NCI-H1436 (cell line): ENCODE data around the gene ICAM4.

ENCODE experiments used
- DNase-seq: peaks from one replicate; lab custom pipeline; 2025; lab: John Stamatoyannopoulos, UW

ICAM4 gene

DNA sequence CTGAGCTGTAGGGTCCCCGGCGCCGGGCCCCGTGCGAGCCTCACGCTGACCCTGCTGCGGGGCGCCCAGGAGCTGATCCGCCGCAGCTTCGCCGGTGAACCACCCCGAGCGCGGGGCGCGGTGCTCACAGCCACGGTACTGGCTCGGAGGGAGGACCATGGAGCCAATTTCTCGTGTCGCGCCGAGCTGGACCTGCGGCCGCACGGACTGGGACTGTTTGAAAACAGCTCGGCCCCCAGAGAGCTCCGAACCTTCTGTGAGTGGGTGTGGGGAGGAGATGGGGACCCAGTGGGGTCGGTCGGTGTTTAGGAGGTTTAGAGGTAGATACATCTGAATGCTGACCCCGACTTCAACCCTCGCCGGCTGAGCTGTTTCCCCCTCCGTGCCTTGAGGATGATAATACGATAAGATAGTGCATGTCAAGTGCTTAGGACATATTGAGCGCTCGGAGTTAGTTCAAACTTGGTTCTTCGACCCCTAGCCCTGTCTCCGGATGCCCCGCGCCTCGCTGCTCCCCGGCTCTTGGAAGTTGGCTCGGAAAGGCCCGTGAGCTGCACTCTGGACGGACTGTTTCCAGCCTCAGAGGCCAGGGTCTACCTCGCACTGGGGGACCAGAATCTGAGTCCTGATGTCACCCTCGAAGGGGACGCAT lies 4.9 kb downstream of the ICAM4 start:
- DNase-seq = no peak

DNA sequence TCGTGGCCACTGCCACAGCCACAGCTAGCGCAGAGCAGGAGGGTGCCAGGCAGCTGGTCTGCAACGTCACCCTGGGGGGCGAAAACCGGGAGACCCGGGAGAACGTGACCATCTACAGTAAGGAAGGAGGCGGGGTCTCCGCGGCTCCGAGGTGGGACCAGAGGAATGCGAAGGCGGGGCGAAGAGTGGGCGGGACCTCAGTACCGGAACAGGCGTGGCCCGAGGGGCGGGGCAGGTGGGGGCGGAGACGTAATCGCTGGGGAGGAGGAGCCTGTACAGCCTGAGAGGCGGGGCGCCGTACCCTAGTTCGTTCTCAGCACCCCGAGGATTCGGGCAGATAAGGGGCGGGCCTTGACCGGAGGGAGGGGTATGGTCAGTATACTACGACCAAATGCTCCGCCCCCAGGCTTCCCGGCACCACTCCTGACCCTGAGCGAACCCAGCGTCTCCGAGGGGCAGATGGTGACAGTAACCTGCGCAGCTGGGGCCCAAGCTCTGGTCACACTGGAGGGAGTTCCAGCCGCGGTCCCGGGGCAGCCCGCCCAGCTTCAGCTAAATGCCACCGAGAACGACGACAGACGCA lies 5.5 kb downstream of the ICAM4 start:
- no peak for DNase-seq

DNA sequence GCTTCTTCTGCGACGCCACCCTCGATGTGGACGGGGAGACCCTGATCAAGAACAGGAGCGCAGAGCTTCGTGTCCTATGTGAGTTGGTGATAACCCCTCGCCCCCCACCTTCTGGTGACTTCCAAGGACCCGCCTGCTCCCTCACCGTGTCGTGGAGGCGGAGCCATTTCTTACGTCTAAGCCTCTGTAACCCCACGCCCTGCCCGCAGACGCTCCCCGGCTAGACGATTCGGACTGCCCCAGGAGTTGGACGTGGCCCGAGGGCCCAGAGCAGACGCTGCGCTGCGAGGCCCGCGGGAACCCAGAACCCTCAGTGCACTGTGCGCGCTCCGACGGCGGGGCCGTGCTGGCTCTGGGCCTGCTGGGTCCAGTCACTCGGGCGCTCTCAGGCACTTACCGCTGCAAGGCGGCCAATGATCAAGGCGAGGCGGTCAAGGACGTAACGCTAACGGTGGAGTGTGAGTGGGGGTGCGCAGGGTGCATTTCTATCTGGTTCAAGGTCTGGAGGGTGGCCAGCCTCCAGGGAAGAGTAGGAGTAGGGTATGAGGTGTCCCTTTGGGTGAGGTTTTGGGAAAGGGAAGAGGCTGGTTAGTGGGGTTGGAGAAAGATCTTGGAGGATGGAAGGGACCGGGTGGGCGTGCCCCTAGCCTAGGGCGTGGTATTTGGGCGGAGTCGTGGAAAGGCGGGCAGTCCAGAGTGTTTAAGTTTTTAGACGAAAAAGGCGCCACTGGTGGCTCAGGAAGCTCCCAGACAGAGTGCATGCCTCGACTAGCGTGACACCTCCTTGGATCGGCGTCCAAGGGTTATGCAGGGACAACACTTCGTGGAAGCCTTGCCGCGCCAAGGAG lies 6.3 kb downstream of the ICAM4 start:
- no peak for DNase-seq

DNA sequence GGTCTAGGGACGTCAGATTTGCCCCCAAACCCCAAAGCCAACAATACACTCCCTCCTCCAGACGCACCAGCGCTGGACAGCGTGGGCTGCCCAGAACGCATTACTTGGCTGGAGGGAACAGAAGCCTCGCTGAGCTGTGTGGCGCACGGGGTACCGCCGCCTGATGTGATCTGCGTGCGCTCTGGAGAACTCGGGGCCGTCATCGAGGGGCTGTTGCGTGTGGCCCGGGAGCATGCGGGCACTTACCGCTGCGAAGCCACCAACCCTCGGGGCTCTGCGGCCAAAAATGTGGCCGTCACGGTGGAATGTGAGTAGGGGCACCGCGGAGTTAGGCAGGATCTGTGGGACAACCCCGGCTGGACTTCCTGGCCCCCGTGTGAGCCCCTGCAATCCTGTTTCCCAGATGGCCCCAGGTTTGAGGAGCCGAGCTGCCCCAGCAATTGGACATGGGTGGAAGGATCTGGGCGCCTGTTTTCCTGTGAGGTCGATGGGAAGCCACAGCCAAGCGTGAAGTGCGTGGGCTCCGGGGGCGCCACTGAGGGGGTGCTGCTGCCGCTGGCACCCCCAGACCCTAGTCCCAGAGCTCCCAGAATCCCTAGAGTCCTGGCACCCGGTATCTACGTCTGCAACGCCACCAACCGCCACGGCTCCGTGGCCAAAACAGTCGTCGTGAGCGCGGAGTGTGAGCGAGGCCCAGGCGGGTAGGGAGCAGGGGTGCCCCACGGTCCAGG lies 7.0 kb downstream of the ICAM4 start:
- no peak for DNase-seq

DNA sequence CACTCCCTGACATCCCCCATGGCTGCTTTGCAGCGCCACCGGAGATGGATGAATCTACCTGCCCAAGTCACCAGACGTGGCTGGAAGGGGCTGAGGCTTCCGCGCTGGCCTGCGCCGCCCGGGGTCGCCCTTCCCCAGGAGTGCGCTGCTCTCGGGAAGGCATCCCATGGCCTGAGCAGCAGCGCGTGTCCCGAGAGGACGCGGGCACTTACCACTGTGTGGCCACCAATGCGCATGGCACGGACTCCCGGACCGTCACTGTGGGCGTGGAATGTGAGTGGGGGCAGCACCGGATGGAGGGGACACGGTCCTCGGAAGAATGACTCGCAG lies 7.6 kb downstream of the ICAM4 start:
- DNase-seq = no peak

DNA sequence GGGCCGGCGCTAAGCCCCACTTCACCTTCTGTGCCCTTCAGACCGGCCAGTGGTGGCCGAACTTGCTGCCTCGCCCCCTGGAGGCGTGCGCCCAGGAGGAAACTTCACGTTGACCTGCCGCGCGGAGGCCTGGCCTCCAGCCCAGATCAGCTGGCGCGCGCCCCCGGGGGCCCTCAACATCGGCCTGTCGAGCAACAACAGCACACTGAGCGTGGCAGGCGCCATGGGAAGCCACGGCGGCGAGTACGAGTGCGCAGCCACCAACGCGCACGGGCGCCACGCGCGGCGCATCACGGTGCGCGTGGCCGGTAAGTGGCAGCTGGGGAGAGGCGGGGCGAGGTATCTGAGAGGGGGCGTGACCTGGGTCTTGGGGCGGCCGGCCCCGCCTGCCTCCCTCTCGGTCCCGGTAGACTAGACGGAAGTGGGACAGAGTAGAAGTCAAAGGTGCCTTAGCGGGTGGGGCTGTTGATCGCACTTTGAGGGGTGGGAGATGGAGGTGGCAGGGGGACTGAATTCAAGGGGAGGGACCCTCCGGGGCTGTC lies 8.6 kb downstream of the ICAM4 start:
- DNase-seq = no peak

DNA sequence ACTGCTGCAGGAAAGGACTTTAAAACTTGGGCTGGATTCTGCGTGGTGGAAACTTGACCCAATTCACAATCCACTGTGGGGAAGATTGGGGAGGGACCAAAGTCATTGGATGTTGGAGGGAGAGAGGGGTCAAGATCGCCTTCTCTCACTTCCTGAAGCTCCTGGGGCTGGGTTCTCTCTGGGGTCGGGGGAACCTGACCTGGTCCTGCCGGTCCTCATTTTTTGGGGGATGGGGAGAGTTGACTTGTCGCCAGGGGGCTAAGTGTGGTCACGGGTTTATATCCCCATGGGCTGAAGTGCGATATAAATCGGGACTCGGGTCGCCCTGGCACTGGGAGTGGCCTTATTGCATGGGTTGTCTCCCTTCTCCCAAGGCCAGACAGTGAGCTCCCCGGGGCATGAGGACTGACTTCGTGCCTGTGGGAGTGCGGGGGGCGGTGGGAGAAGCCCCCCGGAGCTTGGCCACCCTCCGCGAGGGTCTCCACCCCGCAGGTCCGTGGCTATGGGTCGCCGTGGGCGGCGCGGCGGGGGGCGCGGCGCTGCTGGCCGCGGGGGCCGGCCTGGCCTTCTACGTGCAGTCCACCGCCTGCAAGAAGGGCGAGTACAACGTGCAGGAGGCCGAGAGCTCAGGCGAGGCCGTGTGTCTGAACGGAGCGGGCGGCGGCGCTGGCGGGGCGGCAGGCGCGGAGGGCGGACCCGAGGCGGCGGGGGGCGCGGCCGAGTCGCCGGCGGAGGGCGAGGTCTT lies 9.3 kb downstream of the ICAM4 start:
- no peak for DNase-seq

DNA sequence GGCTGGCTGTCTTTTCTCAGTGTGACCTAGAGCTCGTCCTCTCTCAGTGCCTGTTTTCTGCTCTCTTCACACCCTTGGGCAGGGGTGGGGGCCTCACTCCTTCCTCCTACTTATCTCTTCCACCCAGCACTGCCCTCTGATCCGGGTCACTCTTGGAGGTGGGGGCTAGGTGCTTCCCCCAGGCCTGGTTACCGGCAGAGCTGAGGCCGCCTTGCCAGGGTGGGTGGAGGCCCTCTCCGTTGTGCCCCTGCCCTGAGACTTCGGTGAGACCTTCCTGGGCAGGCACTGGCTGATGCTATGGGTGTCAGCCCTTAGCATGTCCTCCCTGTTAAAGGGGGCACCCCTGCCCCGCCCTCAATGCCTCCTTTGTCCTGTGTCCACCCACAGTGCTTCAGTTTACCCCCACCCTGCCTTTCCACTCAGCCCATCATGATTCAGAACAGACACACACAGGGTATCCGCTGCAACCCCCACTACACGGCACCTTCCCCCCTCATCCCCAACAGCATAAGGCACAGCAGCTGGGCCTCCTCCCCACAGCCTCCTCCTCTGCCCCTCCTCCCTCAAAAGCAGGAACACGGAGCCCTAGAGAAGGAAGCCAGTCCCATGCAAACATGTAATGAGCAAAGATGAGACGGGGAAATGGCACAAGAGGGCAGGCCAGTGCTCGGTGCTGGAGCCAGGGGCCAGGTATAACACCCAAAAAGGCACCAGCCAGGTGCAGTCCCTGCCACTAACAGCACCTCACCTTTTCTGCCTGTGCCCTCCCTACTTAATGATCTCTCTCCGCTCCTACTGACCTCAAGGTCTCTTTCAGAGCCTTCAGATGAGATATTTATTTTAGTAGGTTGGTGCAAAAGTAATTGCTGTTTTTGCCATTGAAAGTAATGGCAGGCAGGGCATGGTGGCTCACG lies 13.0 kb downstream of the ICAM4 start:
- DNase-seq = no peak

DNA sequence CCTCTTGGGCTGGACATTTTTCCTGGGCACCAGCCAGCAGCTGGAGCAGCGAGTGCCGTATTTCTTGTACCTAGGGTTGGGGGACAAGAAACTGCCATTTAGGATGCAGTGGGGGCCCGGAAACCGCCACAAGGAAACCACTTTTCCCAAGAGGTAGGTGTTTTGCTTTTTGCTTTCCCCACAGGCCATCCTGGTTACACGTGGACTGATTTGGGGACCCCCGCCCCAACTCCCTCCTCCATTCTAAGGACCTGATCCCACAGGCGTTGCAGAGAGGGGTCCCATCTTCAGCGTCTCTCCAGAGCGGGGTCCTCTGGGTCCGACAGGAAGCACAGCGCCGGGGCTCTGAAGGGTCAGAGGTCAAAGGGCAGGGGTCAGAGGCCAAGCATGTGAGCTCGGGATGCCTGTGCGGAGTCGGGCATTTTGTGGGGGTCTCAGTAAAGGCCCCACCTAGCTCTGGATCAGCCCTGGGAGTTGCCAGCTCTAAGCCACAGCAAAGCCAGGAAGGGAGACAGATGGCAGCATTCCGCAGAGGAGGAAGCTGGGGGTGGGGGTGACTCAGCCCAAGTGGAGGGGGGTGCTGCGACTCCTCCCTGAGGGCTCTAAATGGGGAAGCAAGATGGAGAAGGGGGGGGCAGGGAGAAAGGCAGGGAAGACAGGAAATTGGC lies 18.5 kb downstream of the ICAM4 start:
- no peak for DNase-seq

DNA sequence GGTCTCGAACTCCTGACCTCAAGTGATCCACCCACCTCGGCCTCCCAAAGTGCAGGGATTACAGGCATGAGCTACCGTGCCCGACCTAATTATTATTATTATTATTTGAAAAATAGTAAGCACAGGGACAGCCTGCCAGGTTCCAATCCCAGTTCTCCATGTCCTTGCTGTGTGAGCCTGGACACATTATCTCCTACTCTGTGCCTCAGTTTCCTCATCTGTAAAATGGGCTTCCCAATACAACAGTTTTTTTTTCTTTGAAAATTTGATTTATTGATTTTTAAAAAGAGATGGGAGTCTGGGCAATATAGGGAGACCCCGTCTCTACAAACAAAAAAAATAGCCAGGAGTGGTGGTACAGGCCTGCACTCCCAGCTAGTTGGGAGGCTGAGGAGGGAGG lies 19.6 kb downstream of the ICAM4 start:
- no peak for DNase-seq

DNA sequence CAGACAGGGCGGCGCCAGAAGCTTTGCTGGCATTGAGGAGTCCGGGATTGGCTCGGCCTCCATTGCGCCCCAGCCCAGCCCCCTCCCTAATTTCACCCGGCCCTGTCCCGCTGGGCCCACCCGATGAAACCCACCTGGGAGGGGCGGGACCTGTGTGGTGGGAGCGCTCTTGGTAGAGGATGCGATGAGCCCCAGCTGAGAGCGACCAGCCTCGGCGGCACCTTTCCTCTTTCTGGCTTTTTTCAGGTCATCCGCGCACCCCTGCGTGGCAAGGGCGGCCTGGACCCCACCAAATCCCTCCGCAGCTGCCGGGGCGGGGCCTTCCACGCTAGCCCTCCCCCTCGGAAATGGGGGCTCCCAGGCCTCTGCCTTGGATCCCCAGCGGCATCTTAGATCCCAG lies 22.7 kb downstream of the ICAM4 start, which contains the start of gene ZGLP1:
ZGLP1 (minus strand) TSS at position 393 of the 400 bp plus-strand sequence.
- no peak for DNase-seq

DNA sequence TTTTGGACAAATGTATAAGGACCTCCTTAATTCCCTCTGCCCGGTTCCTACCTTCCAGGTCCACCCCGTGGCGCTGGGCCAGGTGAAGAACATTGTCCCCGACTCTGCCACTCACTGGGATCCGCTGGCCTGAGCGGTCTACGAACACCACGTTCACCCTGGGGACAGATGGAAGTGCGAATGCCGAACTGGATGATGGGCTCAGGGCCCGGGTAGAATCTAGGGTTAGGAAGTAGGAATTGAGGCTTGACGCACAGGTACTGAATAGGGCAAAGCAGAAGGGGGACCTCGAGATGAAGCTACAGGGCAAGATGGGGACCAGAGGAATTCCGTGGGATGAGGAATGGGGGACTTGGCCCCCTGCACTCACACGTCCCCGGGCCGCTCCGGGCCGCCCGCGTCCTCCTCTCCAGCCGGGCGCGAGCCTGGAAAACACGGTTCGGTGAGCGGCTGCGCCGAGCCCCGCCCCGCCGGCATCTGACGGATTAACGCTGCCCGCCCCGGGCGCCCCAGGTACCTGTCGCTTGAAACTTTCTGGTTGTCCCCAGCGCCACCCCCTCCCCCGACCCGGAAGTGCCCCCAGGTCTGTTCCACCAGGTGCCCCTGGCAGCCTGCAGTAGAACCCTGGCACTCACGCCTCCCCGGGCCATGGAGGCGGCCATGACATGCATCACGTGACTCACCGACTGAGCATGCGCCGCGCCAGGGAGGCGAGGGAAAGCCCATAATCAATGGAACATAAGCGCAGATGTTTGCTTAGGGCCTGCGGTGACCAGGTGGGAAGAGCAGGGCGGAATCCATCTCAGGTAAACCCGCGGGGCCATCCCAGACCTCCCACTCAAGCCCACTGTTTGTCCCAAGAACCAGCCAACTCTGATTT lies 28.8 kb downstream of the ICAM4 start, which contains the start of gene FDX2:
FDX2 (minus strand) TSS at position 681 of the 880 bp plus-strand sequence; CDS start at position 662, 19 bp downstream.
- peak; percentile 79 for DNase-seq

DNA sequence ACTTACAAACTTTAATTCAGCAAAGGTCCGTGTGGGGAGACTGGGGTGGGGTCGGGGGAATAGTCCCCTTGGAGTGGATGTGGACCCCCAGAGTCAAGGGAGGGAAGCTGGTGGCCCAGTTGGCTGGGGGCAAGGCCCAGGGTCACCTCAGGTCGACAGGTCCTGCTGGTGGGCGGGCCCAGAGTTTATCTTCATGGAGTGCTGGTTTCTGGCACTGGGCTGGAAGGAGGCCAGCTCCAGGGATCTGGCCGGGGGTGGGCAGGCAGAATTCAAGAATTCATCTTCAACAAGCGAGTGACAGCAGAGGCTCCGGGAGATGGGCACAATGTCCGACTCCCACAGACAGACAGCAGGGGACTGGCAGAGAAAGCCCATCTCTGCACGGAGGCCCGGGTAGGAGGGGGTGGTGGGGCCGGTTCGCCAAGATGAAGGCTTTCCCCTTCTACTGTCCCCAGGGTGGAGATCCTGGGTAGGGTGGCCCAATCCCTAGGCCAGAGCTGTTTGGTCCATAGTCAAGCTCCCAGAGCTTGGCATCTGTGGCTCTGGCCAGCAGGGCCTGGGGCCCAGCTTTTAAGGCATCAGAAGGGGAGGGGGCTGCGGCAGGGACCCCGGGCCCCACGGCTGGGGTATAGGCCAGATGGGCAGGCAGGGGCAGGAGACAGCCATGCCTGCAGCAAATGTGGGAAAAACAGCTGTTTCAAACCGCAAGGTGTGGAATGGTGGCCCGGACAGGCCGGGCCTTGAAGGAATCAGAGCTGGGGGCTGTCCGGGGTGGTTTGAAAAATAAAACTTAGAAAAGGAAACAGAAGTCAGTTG lies 29.7 kb downstream of the ICAM4 start:
- no peak for DNase-seq

DNA sequence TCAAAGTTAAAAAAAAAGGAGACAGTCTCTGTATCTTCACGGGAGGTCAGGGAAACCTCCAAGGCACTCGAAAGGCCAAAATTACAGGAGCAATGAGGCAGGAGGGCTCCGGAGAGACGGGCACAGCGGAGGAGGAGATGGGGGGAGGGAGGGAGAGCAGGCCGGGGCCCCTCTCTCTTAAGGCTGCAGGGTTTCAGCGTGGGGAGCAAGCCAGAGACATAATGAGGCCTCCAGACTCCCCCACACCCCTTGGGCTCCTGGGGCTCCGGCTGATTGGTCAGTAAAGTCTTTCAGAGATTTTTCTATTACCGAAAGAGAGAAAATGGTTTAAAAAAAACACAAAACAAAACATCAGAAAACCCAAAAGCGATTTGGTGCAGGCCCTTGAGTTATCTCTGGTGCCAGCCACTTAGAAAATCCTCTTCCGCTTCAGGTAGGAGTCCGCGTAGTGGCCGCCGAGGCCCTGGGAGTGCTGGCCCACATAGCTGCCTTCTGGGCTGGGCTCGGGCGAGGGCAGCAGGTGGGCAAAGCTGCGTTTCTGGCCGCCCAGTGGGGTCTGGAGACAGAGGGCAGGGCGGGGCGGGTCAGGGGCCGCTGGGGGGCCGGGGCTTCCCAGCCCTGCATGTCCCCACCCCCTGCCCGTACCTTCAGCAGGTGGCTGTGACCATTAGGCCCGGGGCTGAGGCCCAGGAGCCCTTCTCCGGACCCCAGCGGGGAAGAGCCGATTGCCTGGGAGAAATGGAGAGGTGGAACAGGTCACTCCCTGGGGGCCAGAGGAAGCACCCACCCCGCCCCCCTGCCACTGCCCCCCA lies 30.5 kb downstream of the ICAM4 start:
- no peak for DNase-seq

DNA sequence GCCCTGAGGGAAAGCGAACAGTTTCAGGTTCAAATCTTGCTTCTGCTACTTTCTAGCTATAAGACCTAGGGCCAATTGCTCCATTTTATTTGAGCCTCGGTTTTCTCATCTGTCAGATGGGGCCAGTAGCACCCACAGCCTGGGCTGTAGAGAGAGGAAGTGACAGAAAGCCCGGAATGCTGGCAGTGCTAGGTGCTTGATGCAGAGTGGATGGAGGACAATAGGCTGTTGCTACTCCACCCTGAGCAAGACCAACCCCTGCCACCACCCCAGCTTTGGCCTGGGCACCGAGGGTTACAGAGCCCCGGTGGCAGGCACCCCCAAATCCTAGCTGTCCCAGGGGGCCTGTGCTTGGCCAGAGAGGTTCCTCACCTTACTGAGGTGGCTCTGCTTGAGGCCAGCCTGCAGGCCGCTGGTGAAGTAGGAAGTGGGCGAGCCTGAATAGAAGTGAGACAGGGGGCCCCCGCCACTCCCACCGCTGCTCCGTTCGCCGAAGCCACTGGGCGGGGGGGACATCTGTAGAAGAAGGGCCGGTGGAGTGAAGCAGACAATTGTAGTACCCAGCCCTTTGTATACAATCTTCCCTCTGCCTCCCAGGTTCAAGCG lies 31.2 kb downstream of the ICAM4 start:
- no peak for DNase-seq

DNA sequence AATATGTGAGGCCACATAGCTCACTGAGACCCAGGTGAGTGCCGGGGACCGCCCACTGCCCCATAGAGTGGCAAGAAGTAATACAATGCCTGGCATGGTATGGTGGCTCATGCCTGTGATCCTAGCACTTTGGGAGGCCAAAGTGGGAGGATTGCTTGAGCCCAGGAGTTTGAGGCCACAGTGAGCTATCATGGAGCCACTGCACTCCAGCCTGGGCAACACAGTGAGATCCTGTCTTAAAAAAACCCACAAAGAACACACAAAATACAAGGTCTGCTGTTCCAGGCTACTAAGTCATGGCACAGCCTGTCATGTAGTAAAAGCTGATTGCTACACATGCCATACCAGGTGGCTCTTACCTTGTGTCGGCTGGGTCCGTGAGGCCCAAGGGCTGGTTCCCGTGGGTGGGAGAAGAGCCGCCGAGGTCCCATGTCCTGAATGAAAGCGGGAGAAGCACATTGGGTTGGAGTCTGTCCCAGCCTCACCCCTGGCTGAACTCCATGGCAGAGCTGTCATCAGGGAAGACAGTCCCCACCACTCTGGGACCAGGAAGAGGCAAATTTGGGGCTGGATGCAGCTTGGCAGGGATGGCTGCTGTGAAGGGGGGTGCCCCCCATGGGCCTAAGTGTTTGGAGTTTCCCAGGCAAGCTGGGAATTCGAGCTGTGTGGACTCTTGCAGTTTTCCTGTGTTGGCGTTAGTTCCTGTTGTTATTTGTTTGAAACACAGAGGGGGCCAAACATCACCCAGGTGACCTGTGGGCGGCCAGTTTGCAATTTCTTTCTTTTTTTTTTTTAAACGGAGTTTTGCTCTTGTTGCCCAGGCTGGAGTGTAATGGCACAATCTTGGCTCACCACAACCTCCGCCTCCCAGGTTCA lies 32.3 kb downstream of the ICAM4 start:
- no peak for DNase-seq
